Measurements from ENCODE around the gene ZNF469.

Gene ZNF469

GRCh38 chr16:88413631-88414030 is 30.9 kb downstream of the ZNF469 start:
- FAIRE-seq: no peak

GRCh38 chr16:88414521-88415380 is 32.0 kb downstream of the ZNF469 start:
- FAIRE-seq: no peak

GRCh38 chr16:88415381-88415705 is 32.6 kb downstream of the ZNF469 start:
- FAIRE-seq: no peak

- no peak for FAIRE-seq
Observed at GRCh38 chr16:88415713-88416323, 33.1 kb downstream of the ZNF469 start.

- FAIRE-seq: no peak
Observed at GRCh38 chr16:88416686-88417085, 33.9 kb downstream of the ZNF469 start.

- FAIRE-seq: no peak
Observed at GRCh38 chr16:88417684-88418476, 35.1 kb downstream of the ZNF469 start.

GRCh38 chr16:88418869-88419268 is 36.1 kb downstream of the ZNF469 start:
- no peak for FAIRE-seq

- no peak for FAIRE-seq
Observed at GRCh38 chr16:88419790-88420189, 37.0 kb downstream of the ZNF469 start.

- FAIRE-seq: no peak
Observed at GRCh38 chr16:88420496-88420895, 37.7 kb downstream of the ZNF469 start.

- FAIRE-seq: no peak
Observed at GRCh38 chr16:88421301-88421700, 38.5 kb downstream of the ZNF469 start.

- no peak for FAIRE-seq
Observed at GRCh38 chr16:88421871-88422433, 39.2 kb downstream of the ZNF469 start.

GRCh38 chr16:88422733-88423447 is 40.1 kb downstream of the ZNF469 start:
- FAIRE-seq: no peak

GRCh38 chr16:88423448-88423850 is 40.7 kb downstream of the ZNF469 start:
- FAIRE-seq: no peak

- no peak for FAIRE-seq
Observed at GRCh38 chr16:88424587-88425235, 42.0 kb downstream of the ZNF469 start.

- no peak for FAIRE-seq
Observed at GRCh38 chr16:88426018-88426417, 43.3 kb downstream of the ZNF469 start.

GRCh38 chr16:88427376-88427775 is 44.6 kb downstream of the ZNF469 start:
- FAIRE-seq: no peak

GRCh38 chr16:88428156-88428555 is 45.4 kb downstream of the ZNF469 start:
- FAIRE-seq: no peak

- no peak for FAIRE-seq
Observed at GRCh38 chr16:88428616-88429386, 46.0 kb downstream of the ZNF469 start.

- no peak for FAIRE-seq
Observed at GRCh38 chr16:88429387-88430184, 46.8 kb downstream of the ZNF469 start.

GRCh38 chr16:88430185-88430523 is 47.4 kb downstream of the ZNF469 start:
- no peak for FAIRE-seq
